Measurements from ENCODE around the gene PTCHD1.

GRCh38 chrX:23311731-23312130 is 22.9 kb upstream of the PTCHD1 start:
- no peak for TF ChIP-seq CTCF (IDR thresholded peaks at IDR 0.05 in 2 of 3, conservative IDR thresholded peaks at IDR 0.05 in 1 of 3; ENCODE audit: control insufficient read depth in 2 of 3, extremely low read depth in 1 of 3, insufficient read depth in 1 of 3, low read depth in 3 of 3, low read length in 3 of 3)
- no peak for TF ChIP-seq MLLT1 (IDR thresholded peaks at IDR 0.05)
- TF ChIP-seq HDAC2 (IDR thresholded peaks at IDR 0.05), result no peak

Data from GM12878 (cell line).